KOPT-K1 (cell line): Measurements from ENCODE around the gene ITGA6.

ENCODE experiments used
- H3K27ac ChIP-seq: fragments of 200-600 bp; sonication (generic); 2 replicates; pipeline ENCODE4 v1.5.1; 2016; ENCODE audit warnings: antibody characterized with exemption, mild to moderate bottlenecking, low read depth, low read length; ENCODE audit not compliant: poor library complexity, severe bottlenecking
- H3K36me3 ChIP-seq: fragments of 200-600 bp; sonication (generic); 2 replicates; pipeline ENCODE4 v1.5.1; 2017; ENCODE audit warnings: antibody characterized with exemption, mild to moderate bottlenecking, low read length, moderate library complexity; ENCODE audit not compliant: insufficient read depth
- H3K9me3 ChIP-seq: fragments of 200-600 bp; sonication (generic); 2 replicates; pipeline ENCODE4 v1.5.1; 2017; ENCODE audit warnings: antibody characterized with exemption, low read length, mild to moderate bottlenecking; ENCODE audit not compliant: insufficient read depth, poor library complexity, severe bottlenecking

ITGA6 gene

GRCh38 chr2:172430027-172430426 lies 2.6 kb downstream of the ITGA6 start:
- Histone ChIP-seq H3K9me3 (no peaks in the 10 kb centered on the region), H3K27ac (no peak overlapping the region), H3K36me3 (no peaks in the 10 kb centered on the region)

GRCh38 chr2:172430678-172431077 lies 3.3 kb downstream of the ITGA6 start:
- Histone ChIP-seq H3K9me3 (no peaks in the 10 kb centered on the region), H3K36me3 (no peaks in the 10 kb centered on the region), H3K27ac (no peak overlapping the region)

- Histone ChIP-seq H3K9me3 (no peaks in the 10 kb centered on the region), H3K36me3 (no peaks in the 10 kb centered on the region), H3K27ac (no peak overlapping the region)
Measured at GRCh38 chr2:172431463-172431862, 4.1 kb downstream of the ITGA6 start.

- Histone ChIP-seq H3K36me3 (no peaks in the 10 kb centered on the region), H3K9me3 (no peaks in the 10 kb centered on the region), H3K27ac (no peak overlapping the region)
Measured at GRCh38 chr2:172431993-172432392, 4.6 kb downstream of the ITGA6 start.

GRCh38 chr2:172433144-172433543 lies 5.8 kb downstream of the ITGA6 start:
- Histone ChIP-seq H3K36me3 (no peaks in the 10 kb centered on the region), H3K9me3 (no peaks in the 10 kb centered on the region), H3K27ac (no peak overlapping the region)

GRCh38 chr2:172434821-172435605 lies 7.6 kb downstream of the ITGA6 start:
- Histone ChIP-seq H3K9me3 (no peaks in the 10 kb centered on the region), H3K27ac (no peak overlapping the region), H3K36me3 (no peaks in the 10 kb centered on the region)

GRCh38 chr2:172435606-172435911 lies 8.2 kb downstream of the ITGA6 start:
- no peak overlapping the region for H3K27ac ChIP-seq
- no peaks in the 10 kb centered on the region for H3K9me3 ChIP-seq
- no peaks in the 10 kb centered on the region for H3K36me3 ChIP-seq

- H3K27ac ChIP-seq: no peak overlapping the region
- no peaks in the 10 kb centered on the region for H3K9me3 ChIP-seq
- no peaks in the 10 kb centered on the region for H3K36me3 ChIP-seq
Measured at GRCh38 chr2:172436889-172437288, 9.5 kb downstream of the ITGA6 start.

GRCh38 chr2:172437419-172438341 lies 10.3 kb downstream of the ITGA6 start:
- H3K9me3 ChIP-seq: no peaks in the 10 kb centered on the region
- H3K27ac ChIP-seq: no peak overlapping the region

GRCh38 chr2:172438741-172439508 lies 11.5 kb downstream of the ITGA6 start:
- no peak overlapping the region for H3K27ac ChIP-seq

More at GRCh38 chr2:172437419-172438341, 10.3 kb downstream of the ITGA6 start:
- H3K36me3 ChIP-seq: no peaks in the 10 kb centered on the region

GRCh38 chr2:172439509-172439860 lies 12.1 kb downstream of the ITGA6 start:
- no peak overlapping the region for H3K27ac ChIP-seq
- H3K9me3 ChIP-seq: no peaks in the 10 kb centered on the region
- H3K36me3 ChIP-seq: no peaks in the 10 kb centered on the region

More at GRCh38 chr2:172438741-172439508, 11.5 kb downstream of the ITGA6 start:
- H3K9me3 ChIP-seq: no peaks in the 10 kb centered on the region
- no peaks in the 10 kb centered on the region for H3K36me3 ChIP-seq

GRCh38 chr2:172439911-172440310 lies 12.5 kb downstream of the ITGA6 start:
- Histone ChIP-seq H3K27ac (no peak overlapping the region), H3K36me3 (no peaks in the 10 kb centered on the region), H3K9me3 (no peaks in the 10 kb centered on the region)

- no peak overlapping the region for H3K27ac ChIP-seq
- no peaks in the 10 kb centered on the region for H3K9me3 ChIP-seq
- no peaks in the 10 kb centered on the region for H3K36me3 ChIP-seq
Measured at GRCh38 chr2:172440795-172441194, 13.4 kb downstream of the ITGA6 start.

GRCh38 chr2:172442072-172442895 lies 14.9 kb downstream of the ITGA6 start:
- Histone ChIP-seq H3K27ac (no peak overlapping the region), H3K9me3 (no peaks in the 10 kb centered on the region), H3K36me3 (no peaks in the 10 kb centered on the region)
